ENCODE data around the gene ICAM1. TPM values are rescaled to one million over a fixed set of nuclear protein-coding genes. Genes with fewer than 3 reads are reported as not detected.

The ICAM1 gene
- total and polyA plus RNA-seq, 10 of the 15 experiments (the other 5 are each of a cell fraction or from before 2014, with no cell fraction given) = 7.6 to 115 (median 60.2) TPM

GRCh38 chr19:10271543-10272086 lies 695 bp downstream of the ICAM1 start (continued):
- TF ChIP-seq ZBTB40 (IDR thresholded peaks at IDR 0.05; ENCODE audit: borderline replicate concordance) = no peak
- TF ChIP-seq KDM1A (IDR thresholded peaks at IDR 0.05; ENCODE audit: borderline replicate concordance) = no peak
- TF ChIP-seq CEBPZ (IDR thresholded peaks at IDR 0.05; ENCODE audit: low read depth, low read length) = no peak
- peak; percentile 50 for TF ChIP-seq BCL3 (IDR thresholded peaks at IDR 0.05; ENCODE audit: borderline replicate concordance, insufficient read depth, low read depth, low read length, poor library complexity, severe bottlenecking)
- TF ChIP-seq PKNOX1 (IDR thresholded peaks at IDR 0.05) = peak; percentile 87
- TF ChIP-seq YY1 (IDR thresholded peaks at IDR 0.05; ENCODE audit: low read depth, low read length) = 0 out of 2 replicates have a peak, but pooled peaks have one; percentile 6
- no peak for TF ChIP-seq JUND (IDR thresholded peaks at IDR 0.05; ENCODE audit: low read depth, low read length)
- no peak for TF ChIP-seq MYC (IDR thresholded peaks at IDR 0.05; ENCODE audit: insufficient read depth, insufficient read length, insufficient replicate concordance, low read length, severe bottlenecking)
- TF ChIP-seq RELB (IDR thresholded peaks at IDR 0.05; ENCODE audit: low read depth) = peak; percentile 86
- TF ChIP-seq ZBTB4 (CRISPR knock-in tag; IDR thresholded peaks at IDR 0.05) = no peak
- TF ChIP-seq FOXM1 (IDR thresholded peaks at IDR 0.05; ENCODE audit: low read depth, low read length) = peak; percentile 61

Measured in GM12878 (cell line).